ENCODE results near the gene PHC1.
"Not testable (repeated sequence)": the region's sequence is repeated elsewhere in the genome, so short reads cannot be mapped to it uniquely, and the experiment has no call there.

The PHC1 gene

DNA sequence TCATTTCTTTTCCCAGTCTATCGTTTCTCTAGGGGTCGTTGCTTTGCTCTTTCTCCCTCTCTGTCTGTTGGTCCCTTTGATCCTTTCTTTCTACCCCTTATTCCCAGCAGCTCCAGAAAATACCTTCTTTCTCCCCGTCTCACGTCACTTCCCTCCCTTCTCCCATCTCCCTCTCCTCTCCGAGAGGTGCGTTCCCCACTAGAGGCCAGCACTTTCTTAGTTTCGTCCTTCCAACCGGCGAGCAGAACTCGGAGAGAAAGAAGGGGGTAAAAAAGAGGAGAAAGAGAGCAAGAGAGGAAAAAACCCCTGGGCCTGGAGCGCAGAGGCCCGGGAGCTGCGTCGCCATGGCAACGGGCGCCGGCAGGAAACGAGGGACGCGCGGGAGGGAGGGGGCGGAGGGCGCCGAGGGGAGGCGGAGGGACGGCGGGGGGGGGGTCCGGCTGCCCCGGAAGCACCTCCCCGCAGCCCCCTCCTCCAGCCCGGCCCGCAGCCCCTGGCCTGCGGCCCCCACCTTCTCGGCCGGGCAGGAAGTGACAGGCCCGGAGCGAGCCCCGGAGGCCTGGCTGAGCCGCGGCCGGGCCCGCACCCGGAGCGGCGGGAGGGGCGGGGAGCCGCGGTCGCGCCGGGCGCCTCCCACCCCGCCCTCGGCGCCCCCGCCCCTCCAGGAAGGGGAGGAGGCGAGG is at the start of gene PHC1:
Gene PHC1 (plus strand): TSS at position 477 of the 683 bp plus-strand sequence. CDS start 3,169 bp downstream, outside the sequence.
- peak; percentile 47 for DNase-seq (ENCODE audit: low spot score)

DNA sequence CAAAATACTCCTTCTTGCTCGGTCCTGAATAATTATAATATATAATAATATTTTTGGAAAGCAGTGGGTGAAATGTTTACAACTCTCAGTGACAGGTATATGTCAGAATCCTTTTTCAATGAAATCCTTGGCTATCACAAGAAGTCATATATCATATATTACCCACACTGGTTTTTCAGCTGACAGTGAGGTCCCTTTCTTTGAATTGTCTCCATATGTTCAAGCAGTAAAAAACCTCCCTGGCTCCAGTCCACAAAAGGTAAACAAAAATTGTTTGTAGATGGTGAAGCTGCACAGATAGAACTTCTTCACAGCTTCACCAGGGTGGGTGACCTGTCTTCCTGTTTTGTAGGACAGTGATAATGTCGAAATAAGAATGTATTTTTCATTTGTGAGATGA is 47.9 kb upstream of the PHC1 start:
- no peak for DNase-seq (ENCODE audit: low spot score)

DNA sequence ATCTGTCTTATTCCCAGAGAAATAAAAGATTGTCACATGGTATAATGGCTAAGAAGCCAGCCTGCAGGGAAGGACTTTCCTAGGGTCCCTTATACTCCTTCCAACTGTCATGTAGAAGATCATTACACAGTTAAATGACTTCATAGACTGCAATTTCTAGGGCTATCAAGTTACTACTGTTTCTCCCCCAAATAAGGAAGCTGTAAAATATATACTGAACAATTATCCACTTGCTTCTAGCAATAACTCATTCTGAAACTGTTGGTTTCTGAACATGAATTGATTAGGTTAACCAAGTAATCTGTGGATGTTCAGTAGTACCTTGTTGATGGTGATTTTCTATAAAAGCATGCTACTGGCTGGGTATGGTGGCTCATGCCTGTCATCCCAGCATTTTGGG is 47.3 kb upstream of the PHC1 start:
- DNase-seq (ENCODE audit: low spot score): no peak

DNA sequence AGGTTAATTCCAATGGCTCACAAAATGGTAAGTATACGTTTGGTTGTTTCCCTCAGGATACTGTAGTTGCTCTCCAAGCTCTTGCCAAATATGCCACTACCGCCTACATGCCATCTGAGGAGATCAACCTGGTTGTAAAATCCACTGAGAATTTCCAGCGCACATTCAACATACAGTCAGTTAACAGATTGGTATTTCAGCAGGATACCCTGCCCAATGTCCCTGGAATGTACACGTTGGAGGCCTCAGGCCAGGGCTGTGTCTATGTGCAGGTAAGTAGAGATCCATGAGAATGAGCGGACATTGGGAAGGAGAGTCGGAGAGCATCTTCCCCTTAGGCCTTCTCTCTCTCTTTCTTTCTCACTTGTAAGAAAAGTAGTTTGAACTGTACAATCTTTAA is 46.5 kb upstream of the PHC1 start:
- no peak for DNase-seq (ENCODE audit: low spot score)

DNA sequence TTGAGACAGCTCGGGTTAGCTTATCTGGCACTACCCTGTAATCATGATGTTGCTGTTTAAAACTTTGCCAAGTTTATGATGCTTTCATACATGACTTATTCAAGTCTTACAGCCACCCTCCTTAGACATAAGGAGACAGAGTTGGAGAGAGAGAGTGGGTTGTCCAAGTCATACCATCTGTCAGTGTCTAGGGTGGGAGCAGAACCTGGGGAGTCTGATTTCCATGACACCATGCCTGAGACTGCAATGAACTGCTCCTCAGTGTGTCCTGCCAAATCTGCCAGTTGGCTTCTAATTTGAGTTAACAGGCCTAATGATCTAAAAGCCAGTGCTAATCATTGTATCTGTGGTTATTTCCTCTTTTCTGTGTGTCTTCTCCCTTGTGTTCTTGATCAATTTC is 43.7 kb upstream of the PHC1 start:
- DNase-seq (ENCODE audit: low spot score): no peak

DNA sequence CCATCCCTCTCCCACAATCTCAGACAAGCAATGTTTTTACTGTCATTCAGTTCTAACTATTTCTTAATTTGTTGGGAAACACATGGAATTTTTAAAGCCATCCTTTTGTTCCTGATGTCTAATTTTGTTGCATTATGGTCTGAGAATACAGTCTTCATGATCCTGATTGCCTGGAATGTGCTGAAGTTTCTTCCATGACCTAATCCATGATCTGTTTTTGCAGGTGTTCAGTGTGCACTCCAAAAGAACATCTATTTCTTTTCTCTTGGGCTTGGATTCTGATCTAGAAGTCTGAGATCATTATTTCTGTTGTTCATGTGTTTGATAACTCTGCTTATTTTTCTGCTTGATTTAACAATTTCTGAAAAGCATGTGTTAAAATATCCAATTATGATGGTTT is 43.2 kb upstream of the PHC1 start:
- no peak for DNase-seq (ENCODE audit: low spot score)

DNA sequence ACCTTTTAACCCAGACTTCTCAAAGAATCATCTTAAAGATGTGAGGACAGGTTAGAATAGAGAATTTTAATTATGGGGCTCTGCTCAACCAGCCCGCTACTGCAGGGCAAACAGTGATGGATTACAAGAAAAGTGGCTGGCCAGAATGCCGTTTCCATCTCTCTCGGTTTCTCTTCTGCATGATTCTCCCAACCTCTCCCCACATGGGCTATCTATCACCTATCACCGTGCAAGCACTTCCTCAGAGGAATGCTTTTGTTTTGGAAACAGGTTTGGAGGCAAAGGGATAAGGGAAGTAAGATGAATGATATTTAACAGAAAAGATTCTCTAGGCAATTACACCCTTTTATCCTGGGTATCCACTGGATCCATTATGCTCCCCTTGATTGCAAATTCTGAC is 37.4 kb upstream of the PHC1 start:
- DNase-seq (ENCODE audit: low spot score): no peak

DNA sequence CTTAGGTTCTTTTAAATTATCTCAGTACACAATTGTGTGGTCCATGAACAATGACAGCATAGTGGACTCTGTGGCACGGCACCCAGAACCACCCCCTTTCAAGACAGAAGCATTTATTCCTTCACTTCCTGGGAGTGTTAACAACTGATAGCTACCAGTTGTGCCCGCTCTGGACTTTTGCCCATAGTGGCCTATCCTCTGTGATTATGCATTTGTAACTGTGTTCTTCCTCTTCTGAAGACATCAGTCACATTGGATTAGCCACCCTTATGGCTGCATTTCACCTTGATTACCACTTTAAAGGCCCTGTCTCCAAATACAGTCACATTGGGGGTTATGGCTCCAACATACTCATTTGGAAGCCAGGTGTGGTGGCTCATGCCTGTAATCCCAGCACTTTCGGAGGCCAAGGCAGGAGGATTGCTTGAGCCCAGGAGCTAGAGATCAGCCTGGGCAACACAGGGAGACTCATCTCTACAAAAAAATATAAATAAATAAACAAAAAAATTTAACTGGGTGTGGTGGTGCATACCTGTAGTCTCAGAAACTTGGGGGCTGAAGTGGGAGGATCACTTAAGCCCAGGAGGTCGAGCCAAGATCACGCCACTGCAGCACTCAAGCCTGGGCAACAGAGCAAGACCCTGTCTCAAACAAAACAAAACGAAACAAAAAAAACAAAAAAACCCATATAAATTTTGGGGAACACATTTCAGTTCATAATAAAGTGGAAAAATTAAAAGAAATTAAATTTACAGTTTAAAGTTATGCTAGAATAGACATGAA is 27.6 kb upstream of the PHC1 start:
- no peak for DNase-seq (ENCODE audit: low spot score)

DNA sequence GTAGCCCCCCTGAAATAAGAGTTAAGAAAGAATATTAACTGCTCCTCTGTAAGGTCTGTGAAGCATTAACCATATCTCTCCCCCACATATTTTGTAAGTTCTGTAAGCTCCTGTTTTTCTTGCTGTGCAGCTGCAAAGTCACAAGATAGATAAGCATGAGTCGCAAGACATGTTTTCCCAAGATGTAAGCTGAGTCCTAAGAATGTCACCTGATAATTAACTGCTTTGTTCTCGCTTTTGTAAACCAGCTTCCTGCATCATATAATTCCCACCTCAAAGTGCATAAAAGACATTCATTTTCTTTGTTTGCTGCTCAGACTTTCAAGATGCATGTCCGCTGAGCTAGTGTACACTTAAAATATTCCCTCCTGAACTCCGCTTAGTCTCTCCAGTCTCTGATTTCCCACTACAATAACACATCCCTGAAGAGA is 27.0 kb upstream of the PHC1 start:
- no peak for DNase-seq (ENCODE audit: low spot score)

DNA sequence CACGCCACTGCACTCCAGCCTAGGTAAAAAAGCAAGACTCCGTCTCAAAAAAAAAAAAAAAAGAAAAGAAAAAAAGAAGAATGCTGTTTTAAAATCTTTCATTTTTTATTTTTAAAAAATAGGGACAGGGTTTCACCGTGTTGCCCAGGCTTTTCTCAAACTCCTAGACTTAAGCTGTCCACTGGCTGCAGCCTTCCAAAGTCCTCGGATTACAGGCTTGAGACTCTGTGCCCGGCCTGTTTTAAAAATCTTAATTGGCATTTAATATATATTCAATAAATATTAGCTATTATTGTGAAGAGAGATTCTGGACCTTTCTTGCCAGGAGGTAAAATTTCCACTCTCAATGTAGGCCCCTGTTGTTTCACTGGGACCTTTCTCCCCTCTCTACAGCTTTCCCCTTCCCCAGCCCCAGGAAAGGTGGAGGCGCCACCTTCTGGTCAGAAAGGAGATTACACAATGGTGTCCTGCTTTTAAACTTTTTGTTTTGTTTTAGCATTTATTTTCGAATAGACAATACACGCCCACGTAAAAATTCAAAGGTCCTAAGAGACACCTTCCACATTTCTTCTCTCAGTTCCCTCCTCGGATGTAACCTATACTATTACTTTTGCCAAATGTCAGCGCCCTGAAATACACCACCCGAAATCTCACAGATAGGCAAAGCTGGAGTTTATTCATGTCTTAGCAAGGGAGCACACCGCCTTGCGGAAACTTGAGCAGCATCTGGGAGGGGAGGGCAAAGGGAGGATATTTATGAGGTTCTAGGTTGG is 23.8 kb upstream of the PHC1 start:
- peak; percentile 47 for DNase-seq (ENCODE audit: low spot score)

DNA sequence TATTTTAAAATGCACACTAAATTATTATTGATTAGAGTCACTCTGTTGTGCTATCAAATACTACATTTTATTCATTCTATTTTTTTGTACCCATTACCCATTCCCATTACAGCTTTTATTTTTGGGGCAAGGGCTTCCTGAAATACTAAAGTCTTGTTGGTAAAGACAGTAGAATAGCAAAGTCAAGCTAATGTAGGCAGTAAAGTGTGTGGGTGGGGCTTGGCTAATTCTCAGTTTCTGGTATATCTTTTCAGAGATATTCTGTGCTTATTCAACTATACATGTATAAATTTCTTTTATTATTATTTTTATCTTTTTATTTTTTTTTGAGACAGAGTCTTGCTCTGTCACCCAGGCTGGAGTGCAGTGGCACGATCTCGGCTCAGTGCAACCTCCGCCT is 22.3 kb upstream of the PHC1 start:
- DNase-seq (ENCODE audit: low spot score): no peak

DNA sequence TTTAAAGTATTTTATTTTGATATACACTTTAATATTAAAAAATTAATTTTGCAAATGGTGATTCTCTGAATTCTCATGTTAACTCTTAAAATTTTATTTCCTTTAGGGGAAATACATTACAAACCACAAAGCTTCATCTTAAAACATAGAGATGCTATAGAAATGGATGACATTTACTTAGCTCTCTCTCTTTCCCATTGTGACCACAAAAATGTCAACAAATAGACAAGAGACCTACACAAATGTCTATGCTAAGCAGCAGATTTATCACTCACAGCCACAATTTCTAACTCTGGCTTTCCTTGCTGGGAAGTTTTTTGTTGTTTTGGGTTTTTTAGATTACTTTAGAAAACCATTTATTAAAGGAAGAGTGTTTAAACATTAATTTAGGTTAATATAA is 19.9 kb upstream of the PHC1 start:
- no peak for DNase-seq (ENCODE audit: low spot score)

DNA sequence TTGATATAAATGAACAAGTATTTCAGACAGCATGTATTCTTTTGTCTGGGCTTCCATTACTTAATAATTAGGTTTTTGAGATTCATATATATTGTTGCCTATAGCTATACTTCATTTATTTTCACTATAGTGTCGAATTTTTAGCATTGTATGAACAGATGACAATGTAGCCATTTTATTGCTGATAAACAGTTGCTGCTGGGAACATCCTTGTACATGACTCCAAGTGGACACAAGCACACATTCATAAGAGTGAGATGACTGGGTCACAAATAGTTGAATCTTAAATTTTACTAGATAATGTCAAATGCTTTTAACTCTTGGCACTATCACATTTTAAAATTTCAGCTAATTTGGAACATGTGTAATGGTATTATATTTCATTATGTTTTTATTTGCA is 19.3 kb upstream of the PHC1 start:
- DNase-seq (ENCODE audit: low spot score): no peak

DNA sequence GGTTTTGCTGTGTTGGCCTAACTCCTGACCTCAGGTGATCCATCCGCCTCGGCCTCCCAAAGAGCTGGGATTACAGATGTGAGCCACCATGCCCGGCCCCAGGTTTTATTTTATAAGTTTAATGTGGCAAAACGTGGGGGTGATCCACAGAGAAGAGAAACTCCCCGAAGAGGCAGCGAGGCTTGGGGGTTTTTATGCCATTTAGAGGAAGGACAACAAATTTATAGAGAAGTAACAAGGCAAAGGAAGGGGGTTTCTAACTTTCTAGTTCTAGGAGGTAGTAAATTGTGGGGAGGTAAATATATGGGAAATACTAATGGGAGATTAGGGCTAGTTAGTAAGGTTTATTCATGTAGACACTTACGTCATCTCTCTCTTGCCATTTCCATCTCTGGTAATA is 17.2 kb upstream of the PHC1 start:
- no peak for DNase-seq (ENCODE audit: low spot score)

DNA sequence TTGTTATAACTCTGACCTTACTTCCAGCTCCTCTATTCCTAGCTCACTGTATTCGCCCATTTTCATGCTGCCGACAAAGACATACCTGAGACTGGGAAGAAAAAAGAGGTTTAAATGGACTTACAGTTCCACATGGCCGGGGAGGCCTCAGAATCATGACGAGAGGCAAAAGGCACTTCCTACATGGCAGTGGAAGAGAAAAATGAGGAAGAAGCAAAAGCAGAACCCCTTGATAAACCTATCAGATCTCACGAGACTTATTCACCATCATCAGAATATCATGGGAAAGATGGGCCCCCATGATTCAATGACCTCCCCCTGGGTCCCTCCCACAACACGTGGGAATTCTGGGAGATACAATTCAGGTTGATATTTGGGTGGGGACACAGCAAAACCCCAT is 14.5 kb upstream of the PHC1 start:
- DNase-seq (ENCODE audit: low spot score): no peak

DNA sequence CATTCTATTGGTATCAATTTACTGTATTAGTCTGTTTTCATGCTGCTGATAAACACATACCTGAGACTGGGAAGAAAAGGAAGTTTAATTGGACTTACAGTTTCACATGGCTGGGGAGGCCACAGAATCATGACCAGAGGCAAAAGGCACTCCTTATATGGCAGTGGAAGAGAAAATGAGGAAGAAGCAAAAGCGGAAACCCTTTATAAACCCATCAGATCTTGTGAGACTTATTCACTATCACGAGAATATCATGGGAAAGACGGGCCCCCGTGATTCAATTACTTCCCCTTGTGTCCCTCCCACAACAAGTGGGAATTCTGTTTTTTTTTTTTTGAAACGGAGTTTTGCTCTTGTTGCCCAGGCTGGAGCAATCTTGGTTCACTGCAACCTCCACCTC is 11.6 kb upstream of the PHC1 start:
- not testable (repeated sequence) for DNase-seq (ENCODE audit: low spot score)

DNA sequence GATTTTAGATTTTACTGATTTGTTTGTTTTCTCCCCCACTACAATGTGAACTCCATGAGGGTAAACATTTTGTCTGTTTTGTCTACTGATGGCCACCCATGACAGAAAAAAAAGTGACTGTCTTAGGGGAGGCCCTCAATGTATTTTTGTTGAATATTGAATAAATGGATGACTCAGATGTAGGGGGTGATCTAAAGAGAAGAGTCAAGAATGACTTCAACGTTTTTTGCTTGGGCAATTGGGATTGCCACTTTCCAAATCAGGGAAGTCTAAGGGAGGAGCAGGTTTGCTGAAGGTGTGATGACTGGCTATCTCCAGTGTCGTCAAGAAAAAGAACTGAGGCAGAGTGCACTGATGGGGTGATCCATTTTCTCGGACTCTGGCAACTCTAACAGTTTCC is 10.7 kb upstream of the PHC1 start:
- DNase-seq (ENCODE audit: low spot score): no peak

DNA sequence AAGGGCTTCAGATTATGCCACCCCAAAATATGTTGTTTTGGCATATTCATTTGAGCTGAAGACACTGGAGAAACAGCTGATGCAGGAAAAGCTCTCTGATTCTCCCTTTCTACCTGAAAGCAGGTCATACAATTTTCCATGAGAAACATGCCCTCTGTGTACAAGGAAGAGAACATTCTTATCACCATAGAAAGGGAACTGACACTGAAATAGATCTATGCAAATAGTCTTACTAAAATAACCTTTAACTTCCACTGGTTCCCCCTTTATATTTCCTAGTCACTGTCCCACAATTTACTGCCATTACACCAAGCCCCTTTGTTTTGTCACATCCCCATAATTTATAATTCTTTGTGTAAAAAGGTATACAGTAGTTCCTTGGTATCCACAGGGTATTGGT is 9.6 kb upstream of the PHC1 start:
- DNase-seq (ENCODE audit: low spot score): no peak

DNA sequence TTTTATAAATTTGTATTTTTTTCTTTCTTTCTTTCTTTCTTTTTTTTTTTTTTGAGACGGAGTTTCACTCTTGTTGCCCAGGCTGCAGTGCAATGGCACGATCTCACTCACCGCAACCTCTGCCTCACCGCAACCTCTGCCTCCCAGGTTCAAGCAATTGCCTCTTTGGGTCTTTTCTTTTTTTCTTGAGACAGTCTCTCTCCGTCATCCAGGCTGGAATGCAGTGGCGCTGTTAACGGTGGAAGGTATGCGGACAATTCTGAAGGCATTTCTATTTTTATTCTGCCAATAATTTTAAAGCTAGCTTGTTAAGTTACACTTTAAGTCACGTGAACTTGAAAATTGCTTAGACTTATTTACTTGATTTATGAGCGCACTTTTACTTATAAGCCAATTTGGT is 8.8 kb upstream of the PHC1 start:
- DNase-seq (ENCODE audit: low spot score): no peak

DNA sequence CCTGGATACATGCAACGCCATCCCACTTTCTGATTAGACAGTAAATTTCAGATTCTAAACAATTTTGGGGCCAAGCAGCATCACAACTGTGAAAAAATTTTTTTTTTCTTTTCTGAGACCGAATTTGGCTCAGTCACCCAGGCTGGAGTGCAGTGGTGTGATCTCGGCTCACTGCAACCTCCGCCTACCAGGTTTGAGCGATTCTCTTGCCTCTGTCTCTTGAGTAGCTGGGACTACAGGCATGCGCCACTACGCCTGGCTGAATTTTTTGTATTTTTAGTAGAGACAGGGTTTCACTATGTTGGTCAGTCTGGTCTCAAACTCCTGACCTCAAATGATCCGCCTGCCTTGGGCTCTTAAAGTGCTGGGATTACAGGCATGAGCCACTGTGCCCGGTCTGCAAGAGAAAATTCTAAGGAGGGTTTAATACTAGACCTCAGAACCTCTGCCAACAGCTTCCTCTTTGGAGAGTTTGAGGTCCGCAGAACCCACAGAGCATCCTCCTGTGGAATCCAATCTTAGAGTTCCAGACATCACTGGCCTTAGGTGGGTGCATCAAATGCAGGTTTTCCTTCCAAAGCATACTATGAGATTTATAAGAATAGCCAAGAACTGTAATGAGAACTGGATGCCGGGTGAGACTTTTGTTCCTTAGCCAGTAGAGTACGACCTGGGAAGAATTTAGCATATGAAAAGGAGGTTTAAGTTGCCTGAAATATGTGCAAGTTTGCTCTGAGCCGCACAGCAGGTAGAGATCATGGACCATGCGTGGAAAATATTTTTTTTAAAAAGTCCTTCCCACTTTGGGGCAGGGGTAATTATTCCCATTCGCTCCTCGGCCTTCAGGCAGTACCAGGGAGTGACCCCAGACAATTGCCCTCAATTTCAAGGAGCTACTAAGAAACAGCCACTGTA is 7.8 kb upstream of the PHC1 start:
- no peak for DNase-seq (ENCODE audit: low spot score)

DNA sequence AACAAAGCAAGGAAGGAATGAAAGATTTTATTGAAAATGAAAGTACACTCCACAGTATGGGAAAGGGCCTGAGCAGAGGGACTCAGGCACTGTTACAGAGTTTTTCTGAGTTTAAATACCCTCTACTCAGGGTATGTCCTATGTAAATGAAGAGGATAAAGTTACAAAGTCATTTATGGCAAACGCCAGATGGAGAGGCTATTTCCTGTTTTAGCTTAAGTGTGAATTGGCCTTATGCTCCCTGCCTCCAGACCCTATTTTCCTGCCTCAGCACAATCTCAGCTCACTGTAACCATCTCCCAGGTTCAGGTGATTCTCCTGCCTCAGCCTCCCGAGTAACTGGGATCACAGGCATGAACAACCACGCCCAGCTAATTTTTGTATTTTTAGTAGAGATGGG is 6.8 kb upstream of the PHC1 start:
- DNase-seq (ENCODE audit: low spot score): no peak

DNA sequence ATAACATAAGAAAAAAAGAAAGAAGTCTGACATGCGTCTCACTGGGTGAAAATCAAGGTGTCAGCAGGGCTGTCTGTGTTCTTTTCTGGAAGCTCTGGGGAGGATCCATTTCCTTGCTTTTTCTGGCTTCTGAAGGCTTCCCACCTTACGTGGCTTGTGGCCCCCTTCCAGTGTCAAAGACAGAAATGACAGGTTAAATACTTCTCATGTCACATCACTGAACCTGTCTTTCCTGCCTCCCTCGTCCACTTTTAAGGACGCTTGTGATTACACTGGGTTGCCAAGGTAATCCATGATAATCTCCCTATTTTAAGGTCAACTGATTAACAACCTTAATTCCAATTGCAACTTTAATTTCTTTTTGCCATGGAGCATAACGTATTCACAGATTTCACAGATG is 4.6 kb upstream of the PHC1 start:
- DNase-seq (ENCODE audit: low spot score): no peak
